K562 (cell line): Measurements from ENCODE around the gene NFKB2. TPM values are rescaled to one million over a fixed set of nuclear protein-coding genes. Genes with fewer than 3 reads are reported as not detected.
A peak's percentile ranks its signal among the peaks of the same experiment; 100 is the strongest.

Experiments
- ATAC-seq: fragments of 200-7000 bp; cut with Tn5 transposase; 3 replicates; pipeline ENCODE4 v1.9.1; 2020; ENCODE audit warnings: moderate library complexity
- BruUV-seq: library from RNA; stranded (reverse); fragments of 400-500 nt; replicated peaks from 2 replicates; lab custom pipeline; 2021; lab: Mats Ljungman, UMichigan
- CTCF ChIA-PET: fragments of 300-600 bp; formaldehyde crosslinking; extraction: SDS; loops from one replicate; lab custom pipeline; 2021; ENCODE audit warnings: low intra/inter-chr PET ratio; lab: Yijun Ruan, JAX
- POLR2A ChIA-PET: fragments of 300-600, 350-650 bp; sonication (Branson Sonifier 250); formaldehyde crosslinking; extraction: SDS; loops from one replicate; lab custom pipeline; 2021; ENCODE audit warnings: antibody characterized with exemption, inconsistent platforms; lab: Yijun Ruan, JAX
- DNase-seq, 4 experiments: peaks; one replicate each; pipeline versions ENCODE4 v3.0.0 to v3.0.0-alpha.2; 2011 to 2018; ENCODE audit warnings: low spot score in 3 of 4, mixed read lengths in 3 of 4; ENCODE audit errors: extremely low read depth in 1 of 4
- FAIRE-seq: peaks from 2 replicates; lab custom pipeline; 2011; peaks lifted over from hg19 to GRCh38; lab: Jason Lieb, UNC
- H2AFZ ChIP-seq: 2 replicates; pipeline ENCODE4 v1.6.0; 2011; ENCODE audit warnings: low read depth, low read length, control low read depth, inconsistent platforms
- H3K27ac ChIP-seq: fragments of 200-600 bp; 3 replicates; pipeline ENCODE4 v1.8.0; 2011; ENCODE audit warnings: low read depth, mild to moderate bottlenecking, control low read depth, inconsistent platforms, low read length, moderate library complexity, mixed read lengths; ENCODE audit errors: extremely low read depth
- H3K27me3 ChIP-seq, 2 experiments: fragments of 300-600 bp in 1 of 2; 2 replicates in 1 of 2; 3 replicates in 1 of 2; pipeline versions ENCODE4 v1.6.0 to v1.8.0; 2011; ENCODE audit warnings: inconsistent platforms in 2 of 2, low read length in 2 of 2, mild to moderate bottlenecking in 1 of 2, mixed read lengths in 1 of 2, moderate library complexity in 1 of 2; ENCODE audit not compliant: control insufficient read depth in 2 of 2, insufficient read depth in 2 of 2
- H3K36me3 ChIP-seq: fragments of 300-600 bp; 3 replicates; pipeline ENCODE4 v1.8.0; 2011; ENCODE audit warnings: mild to moderate bottlenecking, low read length, inconsistent platforms; ENCODE audit not compliant: control insufficient read depth, insufficient read depth
- H3K4me1 ChIP-seq, 2 experiments: fragments of 200-600 bp in 1 of 2; replicated peaks in 1 of 2; 2 replicates in 1 of 2; 3 replicates in 1 of 2; pipeline versions ENCODE4 v1.5.1 to v1.8.0; 2011; ENCODE audit warnings: inconsistent platforms in 2 of 2, low read length in 2 of 2, mild to moderate bottlenecking in 1 of 2, mixed read lengths in 1 of 2, moderate library complexity in 1 of 2; ENCODE audit not compliant: control insufficient read depth in 2 of 2, insufficient read depth in 2 of 2
- H3K4me2 ChIP-seq: 2 replicates; pipeline ENCODE4 v1.6.1; 2011; ENCODE audit warnings: low read length, control low read depth, inconsistent platforms, mixed read lengths; ENCODE audit not compliant: insufficient read depth
- H3K4me3 ChIP-seq: fragments of 200-600 bp; sonication (generic), shearing (Covaris generic); 2 replicates; pipeline ENCODE4 v1.5.1; 2016; ENCODE audit warnings: control low read depth, inconsistent platforms
- H3K79me2 ChIP-seq: fragments of 200-600 bp; 3 replicates; pipeline ENCODE4 v1.8.0; 2011; ENCODE audit warnings: low read length, inconsistent platforms; ENCODE audit not compliant: control insufficient read depth, insufficient read depth
- H3K9ac ChIP-seq, 2 experiments: 2 replicates each; pipeline versions ENCODE4 v1.6.0 to v1.6.1; 2011; ENCODE audit warnings: low read depth in 2 of 2, low read length in 2 of 2, control low read depth in 1 of 2, inconsistent platforms in 1 of 2, mild to moderate bottlenecking in 1 of 2, mixed read lengths in 1 of 2; ENCODE audit not compliant: insufficient read depth in 1 of 2
- H3K9me1 ChIP-seq: one replicate; pipeline ENCODE4 v1.6.0; 2011; ENCODE audit warnings: inconsistent platforms, mild to moderate bottlenecking, low read length, moderate library complexity; ENCODE audit not compliant: control insufficient read depth, insufficient read depth
- H3K9me3 ChIP-seq: replicated peaks from 2 replicates; pipeline ENCODE4 v1.5.1; 2011; ENCODE audit warnings: low read depth, low read length, inconsistent platforms; ENCODE audit not compliant: control insufficient read depth, insufficient read depth
- H4K20me1 ChIP-seq: replicated peaks from 2 replicates; pipeline ENCODE4 v1.6.1; 2011; ENCODE audit warnings: low read length, inconsistent platforms, mixed read lengths; ENCODE audit not compliant: control insufficient read depth, insufficient read depth
- CTCF ChIP-seq, 3 experiments: IDR thresholded peaks in 2 of 3; conservative IDR thresholded peaks in 1 of 3; 2 replicates each; pipeline ENCODE4 v1.5.1; 2011 to 2012; ENCODE audit warnings: low read length in 3 of 3, mild to moderate bottlenecking in 3 of 3, control low read depth in 2 of 3, improper control_type of control experiment in 1 of 3, inconsistent platforms in 1 of 3, low read depth in 1 of 3, mixed read lengths in 1 of 3, moderate library complexity in 1 of 3; ENCODE audit not compliant: insufficient read depth in 2 of 3
- ZNF140 ChIP-seq: fragments of 250-450 bp; sonication (Bioruptor Pico); IDR thresholded peaks from 2 replicates; pipeline ENCODE4 v1.8.0; 2021; ENCODE audit warnings: moderate library complexity, mild to moderate bottlenecking, inconsistent platforms
- WGBS: fragments of 100-300 bp; shearing (Covaris generic); methylation state at CpG from one replicate; pipeline ENCODE4 v1.1.6; 2016; ENCODE audit warnings: low coverage, mixed read lengths; ENCODE audit not compliant: insufficient coverage; ENCODE audit errors: missing lambda C conversion rate; 5-methylcytosine and 5-hydroxymethylcytosine counted together
- in situ Hi-C: fragments of 300-500 bp; cut with MboI; formaldehyde crosslinking; loops from 4 replicates; pipeline ENCODE4 v1.15.0; 2018; ENCODE audit warnings: inconsistent platforms, mixed read lengths
- intact Hi-C: fragments of 100-400 bp; cut with micrococcal nuclease; formaldehyde crosslinking; loops from 2 replicates; pipeline ENCODE4 v1.14.2; 2022
- polyA plus RNA-seq, 8 experiments: library from polyadenylated mRNA; depleted of rRNA in 4 of 8; stranded (reverse) in 5 of 8; unstranded in 3 of 8; fragments of >200 nt; fragmentation: Nextera tagmentation in 2 of 8; fragmentation: Illumina TruSeq in 1 of 8; extraction: Ambion mirVana in 2 of 8; extraction: Trizol in 1 of 8; gene quantifications; 2 replicates each; pipeline versions ENCODE4 v1.2.1 to v1.2.3, GENCODE V29; 2011 to 2014; ENCODE audit warnings: inconsistent platforms in 1 of 8, missing spikeins in 1 of 8
- total RNA-seq, 7 experiments: library from RNA; depleted of rRNA in 6 of 7; stranded (reverse); fragments of >200 nt in 6 of 7; fragmentation: Illumina TruSeq in 2 of 7; extraction: Trizol in 2 of 7; gene quantifications; 2 replicates each; pipeline versions ENCODE4 v1.2.1 to v1.2.3, GENCODE V29; 2011 to 2021; ENCODE audit warnings: low replicate concordance in 1 of 7

The NFKB2 gene
- total and polyA plus RNA-seq, 9 of the 15 experiments (the other 6 are each of a cell fraction or from before 2014, with no cell fraction given) = 0.07 to 20.3 (median 7.9) TPM

GRCh38 chr10:102375250-102375649 is 20.3 kb upstream of the NFKB2 start:
- Histone ChIP-seq H3K27me3 (no peaks in the 10 kb centered on the region), H3K9me1 (no peaks in the 10 kb centered on the region), H3K79me2 (no peaks in the 10 kb centered on the region), H4K20me1 (no peaks in the 10 kb centered on the region), H3K9me3 (no peaks in the 10 kb centered on the region), H3K36me3 (peaks cover 56% of the 10 kb centered on the region; the same call in 2 of the 3 replicates), H2AFZ (no peak overlapping the region), H3K4me1 (no peaks in the 10 kb centered on the region), H3K4me2 (no peak overlapping the region), H3K27ac (no peak overlapping the region), H3K9ac (0 out of 4 replicates have a peak overlapping the region, but pooled peaks of 1 of the 2 experiments have one; percentile 52), H3K4me3 (no peak overlapping the region)
- FAIRE-seq = no peak
- intact Hi-C loops = no loop called here
- DNase-seq = no peak
- 96% methylated on average over 7 of the region's 7 CpGs for WGBS
- CTCF ChIA-PET = interaction anchor here (0.6 kb wide), 1 partner anchor 146 kb away, joined by 3 read pairs; no protein-coding TSS in a partner anchor
- POLR2A ChIA-PET = interaction anchor here (1.4 to 1.5 kb wide), 2 partner anchors 9 to 12 kb away, joined by 3 to 6 read pairs; no protein-coding TSS in a partner anchor
- in situ Hi-C loops = loop anchor here (25.0 kb wide), 1 partner anchor 212 kb away; no protein-coding TSS in a partner anchor
- BruUV-seq = no TSS peak
- ATAC-seq = peak; percentile 55
- peak in 2 of 3 experiments; percentile 13 to 19; a peak in 1 of 6 replicates for TF ChIP-seq CTCF (IDR thresholded peaks at IDR 0.05 in 2 of 3, conservative IDR thresholded peaks at IDR 0.05 in 1 of 3; ENCODE audit: insufficient read depth in 2 of 3, low read depth in 1 of 3, low read length in 3 of 3)
- TF ChIP-seq ZNF140 (CRISPR knock-in tag) = no peak
